Measurements from ENCODE around the gene STC2. TPM values are rescaled to one million over a fixed set of nuclear protein-coding genes. Genes with fewer than 3 reads are reported as not detected.
A peak's percentile ranks its signal among the peaks of the same experiment; 100 is the strongest.

STC2 gene
- total and polyA plus RNA-seq, 2 donors, result 0.48 to 0.80 TPM

DNA sequence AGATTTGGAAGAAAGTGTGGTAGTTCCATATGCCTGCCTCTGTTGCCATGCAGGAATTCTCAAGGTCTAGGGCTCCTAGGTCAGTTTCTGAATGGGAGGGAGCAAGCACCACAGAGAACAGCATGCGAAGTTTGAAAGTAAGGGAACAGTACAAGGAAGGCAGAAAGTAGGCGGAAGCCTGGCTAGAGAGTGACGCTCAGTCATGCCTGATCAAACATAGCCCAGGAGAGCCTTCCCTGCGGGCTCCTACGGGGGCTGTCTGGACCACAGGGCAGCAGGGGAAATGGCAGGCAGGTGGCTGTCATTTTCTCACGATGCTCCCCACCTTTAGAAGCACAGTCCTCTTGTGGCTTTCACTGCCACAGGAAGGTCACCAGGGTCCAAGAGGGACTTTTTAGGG, 12.8 kb upstream of the STC2 start:
- no peak for DNase-seq (ENCODE audit: low read depth in 6 of 9, low spot score in 9 of 9)
- Histone ChIP-seq H3K9me3 (ENCODE audit: control insufficient read depth in 2 of 2, insufficient read depth in 1 of 2, low read length in 1 of 2) (no peaks in the 10 kb centered on the region), H3K27me3 (ENCODE audit: control insufficient read depth in 2 of 2, insufficient read depth in 1 of 2, low read length in 1 of 2) (no peaks in the 10 kb centered on the region), H3K4me1 (ENCODE audit: control insufficient read depth in 2 of 2, insufficient read depth in 2 of 2, low read length in 2 of 2) (no peaks in the 10 kb centered on the region), H3K36me3 (ENCODE audit: control insufficient read depth in 2 of 2, insufficient read depth in 2 of 2, low read length in 1 of 2) (no peaks in the 10 kb centered on the region), H3K4me3 (ENCODE audit: low read length in 2 of 2) (no peak overlapping the region), H3K27ac (ENCODE audit: low read depth in 1 of 2, low read length in 1 of 2) (no peak overlapping the region)
- 82% methylated on average over 6 of the region's 6 CpGs for WGBS

DNA sequence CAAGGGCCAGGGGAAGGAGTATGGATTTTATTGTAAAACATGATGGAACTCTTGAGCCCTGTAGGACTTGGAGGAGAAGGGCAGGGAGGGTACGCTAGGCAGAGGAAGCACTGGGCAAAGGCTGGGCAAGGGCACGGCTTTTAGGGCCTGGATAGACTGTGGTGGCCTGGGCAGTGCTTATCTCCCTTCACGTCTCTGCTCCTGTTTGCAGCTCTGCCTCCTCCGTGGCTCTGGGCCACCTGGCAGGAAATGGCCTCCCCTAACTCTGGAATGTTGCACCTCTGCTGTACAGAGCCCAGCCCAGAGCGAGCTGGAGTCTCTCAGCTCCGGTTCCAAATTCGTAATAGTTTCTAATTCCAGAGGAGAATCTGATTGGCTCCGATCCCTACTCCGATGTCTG, 12.2 kb upstream of the STC2 start:
- no peaks in the 10 kb centered on the region for H3K27me3 ChIP-seq (ENCODE audit: control insufficient read depth in 2 of 2, insufficient read depth in 1 of 2, low read length in 1 of 2)
- H3K4me1 ChIP-seq (ENCODE audit: control insufficient read depth in 2 of 2, insufficient read depth in 2 of 2, low read length in 2 of 2), result no peaks in the 10 kb centered on the region
- DNase-seq (ENCODE audit: low read depth in 6 of 9, low spot score in 9 of 9), result no peak
- no peaks in the 10 kb centered on the region for H3K36me3 ChIP-seq (ENCODE audit: control insufficient read depth in 2 of 2, insufficient read depth in 2 of 2, low read length in 1 of 2)
- H3K4me3 ChIP-seq (ENCODE audit: low read length in 2 of 2), result no peak overlapping the region
- H3K27ac ChIP-seq (ENCODE audit: low read depth in 1 of 2, low read length in 1 of 2), result no peak overlapping the region
- WGBS, result 81% methylated on average over 9 of the region's 9 CpGs
- H3K9me3 ChIP-seq (ENCODE audit: control insufficient read depth in 2 of 2, insufficient read depth in 1 of 2, low read length in 1 of 2), result no peaks in the 10 kb centered on the region

DNA sequence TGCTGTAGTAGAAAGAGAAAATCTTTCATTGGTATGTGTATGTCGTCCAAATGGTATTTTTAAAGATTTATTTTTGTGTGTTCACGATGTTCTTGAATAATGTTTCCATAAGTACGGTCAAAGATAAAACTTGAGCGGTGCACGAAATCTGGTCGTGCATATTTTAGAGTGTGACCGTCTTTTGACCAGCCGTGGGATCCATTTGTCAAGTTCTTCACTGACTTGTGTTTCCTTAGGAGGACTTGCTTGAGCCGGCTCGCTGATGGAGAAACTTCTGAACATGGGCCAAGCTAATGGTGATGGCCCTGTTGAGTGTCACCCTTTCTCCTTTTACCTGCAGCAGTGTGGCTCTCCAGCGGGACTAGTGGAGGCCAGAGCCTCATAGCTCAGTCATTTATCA, 11.1 kb upstream of the STC2 start:
- Histone ChIP-seq H3K27ac (ENCODE audit: low read depth in 1 of 2, low read length in 1 of 2) (no peak overlapping the region), H3K4me3 (ENCODE audit: low read length in 2 of 2) (no peak overlapping the region), H3K27me3 (ENCODE audit: control insufficient read depth in 2 of 2, insufficient read depth in 1 of 2, low read length in 1 of 2) (no peaks in the 10 kb centered on the region), H3K36me3 (ENCODE audit: control insufficient read depth in 2 of 2, insufficient read depth in 2 of 2, low read length in 1 of 2) (no peaks in the 10 kb centered on the region), H3K9me3 (ENCODE audit: control insufficient read depth in 2 of 2, insufficient read depth in 1 of 2, low read length in 1 of 2) (no peaks in the 10 kb centered on the region), H3K4me1 (ENCODE audit: control insufficient read depth in 2 of 2, insufficient read depth in 2 of 2, low read length in 2 of 2) (no peaks in the 10 kb centered on the region)
- 96% methylated on average over 11 of the region's 11 CpGs for WGBS
- DNase-seq (ENCODE audit: low read depth in 6 of 9, low spot score in 9 of 9), result no peak

DNA sequence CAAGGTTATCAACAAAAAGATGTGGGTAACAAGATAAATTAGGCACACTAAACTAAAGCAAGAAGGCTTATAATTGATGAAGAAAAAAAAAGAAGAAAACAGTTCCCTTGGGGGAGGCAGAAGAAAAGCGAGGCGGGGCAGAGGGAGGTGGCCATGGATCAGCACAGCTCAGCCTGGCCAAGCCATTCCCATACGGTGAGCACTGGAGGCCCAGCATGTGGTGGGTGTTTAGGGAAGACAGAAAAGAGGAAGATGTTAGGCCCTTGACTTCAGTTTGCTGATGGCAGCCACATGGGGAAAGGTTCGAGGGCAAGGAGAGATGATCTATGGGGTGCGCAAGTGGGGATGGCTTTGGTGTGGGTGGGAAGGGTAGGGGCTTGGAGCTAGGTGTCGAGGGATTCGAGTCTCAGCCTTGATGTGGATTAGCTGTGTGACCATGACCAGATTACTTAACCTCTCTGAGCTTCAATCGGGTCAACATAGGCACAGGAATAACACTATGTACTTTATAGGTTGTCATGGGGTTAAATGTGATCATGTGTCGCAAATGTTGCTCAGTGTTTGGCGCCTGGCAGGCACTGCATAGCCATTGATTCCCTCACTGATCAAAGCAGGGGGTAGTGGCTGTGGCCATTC, 10.3 kb upstream of the STC2 start:
- Histone ChIP-seq H3K9me3 (ENCODE audit: control insufficient read depth in 2 of 2, insufficient read depth in 1 of 2, low read length in 1 of 2) (no peaks in the 10 kb centered on the region), H3K4me1 (ENCODE audit: control insufficient read depth in 2 of 2, insufficient read depth in 2 of 2, low read length in 2 of 2) (no peaks in the 10 kb centered on the region), H3K27me3 (ENCODE audit: control insufficient read depth in 2 of 2, insufficient read depth in 1 of 2, low read length in 1 of 2) (no peaks in the 10 kb centered on the region), H3K27ac (ENCODE audit: low read depth in 1 of 2, low read length in 1 of 2) (no peak overlapping the region), H3K4me3 (ENCODE audit: low read length in 2 of 2) (no peak overlapping the region), H3K36me3 (ENCODE audit: control insufficient read depth in 2 of 2, insufficient read depth in 2 of 2, low read length in 1 of 2) (no peaks in the 10 kb centered on the region)
- WGBS, result 88% methylated on average over 10 of the region's 10 CpGs
- no peak for DNase-seq (ENCODE audit: low read depth in 6 of 9, low spot score in 9 of 9)

DNA sequence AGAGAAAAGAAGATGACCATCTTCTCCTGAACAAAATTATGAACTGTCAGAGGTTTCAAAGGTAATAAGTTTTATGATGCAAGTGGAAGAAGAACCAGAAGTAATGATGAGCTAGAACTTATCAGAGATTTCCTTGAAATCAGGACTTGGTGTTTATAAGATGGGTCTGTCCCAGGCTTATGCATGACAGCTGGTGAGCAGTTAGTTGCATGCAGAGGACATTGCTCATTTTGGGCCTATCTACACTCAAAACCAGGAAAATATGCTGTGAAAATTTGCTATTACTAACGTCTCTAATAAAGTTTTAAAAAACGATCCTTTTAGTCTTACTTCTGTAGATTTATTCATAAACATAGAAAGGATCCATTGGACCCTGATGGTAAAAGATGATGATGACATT, 6.6 kb upstream of the STC2 start:
- WGBS, result 97% methylated on average over 2 of the region's 2 CpGs
- no peaks in the 10 kb centered on the region for H3K4me1 ChIP-seq (ENCODE audit: control insufficient read depth in 2 of 2, insufficient read depth in 2 of 2, low read length in 2 of 2)
- H3K27me3 ChIP-seq (ENCODE audit: control insufficient read depth in 2 of 2, insufficient read depth in 1 of 2, low read length in 1 of 2), result peaks cover 14 to 25% of the 10 kb centered on the region in 2 donors
- no peak overlapping the region for H3K4me3 ChIP-seq (ENCODE audit: low read length in 2 of 2)
- H3K36me3 ChIP-seq (ENCODE audit: control insufficient read depth in 2 of 2, insufficient read depth in 2 of 2, low read length in 1 of 2), result no peaks in the 10 kb centered on the region
- H3K9me3 ChIP-seq (ENCODE audit: control insufficient read depth in 2 of 2, insufficient read depth in 1 of 2, low read length in 1 of 2), result no peaks in the 10 kb centered on the region
- no peak for DNase-seq (ENCODE audit: low read depth in 6 of 9, low spot score in 9 of 9)
- H3K27ac ChIP-seq (ENCODE audit: low read depth in 1 of 2, low read length in 1 of 2), result no peak overlapping the region

DNA sequence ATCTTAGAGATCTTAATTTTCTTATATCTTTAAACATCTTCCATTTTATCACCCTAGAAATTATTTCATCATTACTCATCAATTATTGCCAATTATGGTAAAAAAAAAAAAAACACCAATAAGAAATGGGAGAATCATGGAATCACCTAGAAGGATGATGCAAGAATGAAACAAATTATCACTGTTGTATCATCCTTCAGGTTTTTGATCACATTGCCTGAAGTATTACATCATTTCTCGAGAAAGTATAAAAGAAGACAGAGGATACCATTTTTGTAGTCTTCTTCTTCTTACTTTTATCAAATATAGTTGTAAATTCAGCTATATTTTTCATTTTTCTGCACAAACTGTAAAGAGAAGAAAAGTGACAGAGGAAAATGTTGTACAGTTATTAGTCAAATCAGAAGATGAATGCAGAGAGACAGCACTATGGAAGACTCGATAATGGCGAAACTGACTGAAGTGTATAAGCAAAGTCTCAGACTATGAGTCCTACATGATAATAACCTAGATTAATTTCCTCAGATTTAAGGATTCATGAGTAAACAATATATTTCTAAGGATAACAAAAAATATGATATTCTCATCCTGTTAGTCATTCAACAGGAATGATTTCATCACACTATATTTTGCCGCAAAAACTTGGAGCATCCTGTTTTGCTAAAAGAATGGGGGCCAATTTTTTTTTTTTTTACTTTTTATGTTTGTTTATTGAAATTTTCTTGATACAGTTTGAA, 5.9 kb upstream of the STC2 start:
- Histone ChIP-seq H3K27me3 (ENCODE audit: control insufficient read depth in 2 of 2, insufficient read depth in 1 of 2, low read length in 1 of 2) (peaks cover 21 to 32% of the 10 kb centered on the region in 2 donors), H3K27ac (ENCODE audit: low read depth in 1 of 2, low read length in 1 of 2) (no peak overlapping the region)
- 97% methylated on average over 4 of the region's 4 CpGs for WGBS

DNA sequence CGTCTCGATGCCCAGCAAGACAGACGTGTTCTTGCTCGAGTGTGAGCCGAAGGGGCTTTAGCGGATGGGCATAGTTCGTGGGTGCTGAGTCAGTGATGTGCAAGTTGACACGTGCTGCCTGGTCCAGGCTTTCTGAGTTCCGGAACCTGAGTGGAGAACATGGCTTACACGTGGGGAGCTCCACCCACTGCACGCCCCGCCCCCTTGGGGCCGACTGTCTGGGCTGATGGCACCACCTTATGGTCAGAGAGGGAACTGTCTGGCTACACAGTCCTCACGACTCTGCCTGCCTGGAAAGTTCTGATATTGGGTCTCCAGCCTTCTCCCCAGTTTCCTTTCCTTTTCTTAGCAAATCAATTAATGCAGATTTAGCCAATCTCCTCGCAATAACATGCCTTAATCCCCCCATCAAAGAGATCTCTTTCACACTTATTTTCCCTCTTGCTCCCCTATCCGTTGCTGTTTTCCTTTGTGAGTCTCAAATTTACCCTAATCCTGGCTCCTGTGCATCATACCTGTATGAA, 3.8 kb upstream of the STC2 start:
- 43% methylated on average over 16 of the region's 16 CpGs for WGBS
- H3K27me3 ChIP-seq (ENCODE audit: control insufficient read depth in 2 of 2, insufficient read depth in 1 of 2, low read length in 1 of 2), result peaks cover 42 to 52% of the 10 kb centered on the region in 2 donors

More for the DNA sequence above, 5.9 kb upstream of the STC2 start:
- peaks cover 0 to 2% of the 10 kb centered on the region in 2 donors for H3K4me1 ChIP-seq (ENCODE audit: control insufficient read depth in 2 of 2, insufficient read depth in 2 of 2, low read length in 2 of 2)
- peaks cover 0 to under 1% of the 10 kb centered on the region in 2 donors for H3K9me3 ChIP-seq (ENCODE audit: control insufficient read depth in 2 of 2, insufficient read depth in 1 of 2, low read length in 1 of 2)
- no peak overlapping the region for H3K4me3 ChIP-seq (ENCODE audit: low read length in 2 of 2)
- DNase-seq (ENCODE audit: low read depth in 6 of 9, low spot score in 9 of 9), result no peak
- H3K36me3 ChIP-seq (ENCODE audit: control insufficient read depth in 2 of 2, insufficient read depth in 2 of 2, low read length in 1 of 2), result no peaks in the 10 kb centered on the region

DNA sequence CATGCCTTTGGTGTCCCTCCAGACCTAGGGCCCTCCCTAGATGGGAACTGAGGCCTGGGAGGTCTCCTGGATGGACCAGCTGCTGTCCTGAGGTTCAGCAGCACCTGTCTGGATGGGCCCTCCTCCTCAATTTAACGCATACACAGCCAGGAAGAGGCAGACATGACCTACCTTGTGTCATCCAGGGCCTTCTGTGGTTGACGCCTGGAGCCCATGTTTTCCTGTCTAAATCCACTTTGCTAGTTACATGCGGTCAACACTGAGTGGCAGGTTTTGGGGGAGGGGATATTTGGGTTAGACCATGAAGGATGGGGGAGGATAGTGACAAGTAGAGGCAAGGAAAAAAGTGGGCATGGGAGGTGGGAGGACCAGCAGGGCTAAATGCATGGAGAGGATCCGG, 3.1 kb upstream of the STC2 start:
- no peak overlapping the region for H3K27ac ChIP-seq (ENCODE audit: low read depth in 1 of 2, low read length in 1 of 2)
- WGBS, result 96% methylated on average over 4 of the region's 4 CpGs
- H3K36me3 ChIP-seq (ENCODE audit: control insufficient read depth in 2 of 2, insufficient read depth in 2 of 2, low read length in 1 of 2), result no peaks in the 10 kb centered on the region
- peaks cover 49 to 60% of the 10 kb centered on the region in 2 donors for H3K27me3 ChIP-seq (ENCODE audit: control insufficient read depth in 2 of 2, insufficient read depth in 1 of 2, low read length in 1 of 2)
- H3K9me3 ChIP-seq (ENCODE audit: control insufficient read depth in 2 of 2, insufficient read depth in 1 of 2, low read length in 1 of 2), result peaks cover 1 to 4% of the 10 kb centered on the region in 2 donors
- peaks cover 0 to 5% of the 10 kb centered on the region in 2 donors for H3K4me1 ChIP-seq (ENCODE audit: control insufficient read depth in 2 of 2, insufficient read depth in 2 of 2, low read length in 2 of 2)
- DNase-seq (ENCODE audit: low read depth in 6 of 9, low spot score in 9 of 9), result no peak
- H3K4me3 ChIP-seq (ENCODE audit: low read length in 2 of 2), result no peak overlapping the region

More for the DNA sequence above, 3.8 kb upstream of the STC2 start:
- Histone ChIP-seq H3K27ac (ENCODE audit: low read depth in 1 of 2, low read length in 1 of 2) (no peak overlapping the region), H3K36me3 (ENCODE audit: control insufficient read depth in 2 of 2, insufficient read depth in 2 of 2, low read length in 1 of 2) (no peaks in the 10 kb centered on the region), H3K4me1 (ENCODE audit: control insufficient read depth in 2 of 2, insufficient read depth in 2 of 2, low read length in 2 of 2) (peaks cover 0 to 5% of the 10 kb centered on the region in 2 donors), H3K9me3 (ENCODE audit: control insufficient read depth in 2 of 2, insufficient read depth in 1 of 2, low read length in 1 of 2) (peaks cover 1 to 4% of the 10 kb centered on the region in 2 donors), H3K4me3 (ENCODE audit: low read length in 2 of 2) (no peak overlapping the region)
- DNase-seq (ENCODE audit: low read depth in 6 of 9, low spot score in 9 of 9), result peak; percentile 14 to 67 (median 36)
